ENCODE measurements around the gene MBD6.
A peak's percentile ranks its signal among the peaks of the same experiment; 100 is the strongest.

MBD6 gene

GRCh38 chr12:57579011-57579410 is 56.4 kb downstream of the MBD6 start:
- DNase-seq = peak; percentile 45
